DMS114 treated with DMSO at 0.1 percent for 48 hours (cell line): ENCODE data around the gene HSD17B14.

Experiments used
- DNase-seq: peaks from one replicate; lab custom pipeline; 2025; ENCODE audit not compliant: unreplicated experiment; lab: John Stamatoyannopoulos, UW

HSD17B14 gene

GRCh38 chr19:48830965-48831364, 5.3 kb downstream of the HSD17B14 start:
- no peak for DNase-seq

GRCh38 chr19:48830088-48830487, 6.2 kb downstream of the HSD17B14 start:
- DNase-seq, result no peak

GRCh38 chr19:48826606-48827020, 9.7 kb downstream of the HSD17B14 start:
- DNase-seq, result no peak

GRCh38 chr19:48822514-48822913, 13.8 kb downstream of the HSD17B14 start:
- no peak for DNase-seq

- DNase-seq, result no peak
Observed at GRCh38 chr19:48821633-48822032, 14.7 kb downstream of the HSD17B14 start.

- DNase-seq, result no peak
Observed at GRCh38 chr19:48819366-48819816, 16.9 kb downstream of the HSD17B14 start.

- DNase-seq, result no peak
Observed at GRCh38 chr19:48818234-48818820, 18.0 kb downstream of the HSD17B14 start.

- no peak for DNase-seq
Observed at GRCh38 chr19:48817585-48818124, 18.6 kb downstream of the HSD17B14 start.

GRCh38 chr19:48815870-48816501, 20.3 kb downstream of the HSD17B14 start:
- no peak for DNase-seq

- DNase-seq, result no peak
Observed at GRCh38 chr19:48814895-48815294, 21.4 kb downstream of the HSD17B14 start.

GRCh38 chr19:48813123-48813913, 23.0 kb downstream of the HSD17B14 start:
- no peak for DNase-seq

GRCh38 chr19:48812094-48812929, 24.0 kb downstream of the HSD17B14 start:
- DNase-seq, result peak; percentile 49

GRCh38 chr19:48810151-48810550, 26.1 kb downstream of the HSD17B14 start:
- no peak for DNase-seq

GRCh38 chr19:48807590-48808308, 28.5 kb downstream of the HSD17B14 start:
- DNase-seq, result no peak

GRCh38 chr19:48806818-48807589, 29.3 kb downstream of the HSD17B14 start:
- DNase-seq, result no peak

- DNase-seq, result peak; percentile 38
Observed at GRCh38 chr19:48806518-48806817, 29.8 kb downstream of the HSD17B14 start.

GRCh38 chr19:48805452-48805851, 30.8 kb downstream of the HSD17B14 start:
- no peak for DNase-seq

- DNase-seq, result no peak
Observed at GRCh38 chr19:48804496-48804895, 31.8 kb downstream of the HSD17B14 start.

- no peak for DNase-seq
Observed at GRCh38 chr19:48802623-48803022, 33.7 kb downstream of the HSD17B14 start.
